Epithelial cell of proximal tubule (primary cell): ENCODE results near the gene HS3ST5. TPM values are rescaled to one million over a fixed set of nuclear protein-coding genes. Genes with fewer than 3 reads are reported as not detected.
"Not testable (repeated sequence)": the region's sequence is repeated elsewhere in the genome, so short reads cannot be mapped to it uniquely, and the experiment has no call there.

Experiments
- DNase-seq: peaks from one replicate; pipeline ENCODE4 v3.0.0-alpha.2; 2011; ENCODE audit warnings: low read depth
- H3K4me3 ChIP-seq: 2 replicates; pipeline ENCODE4 v1.5.1; 2011; ENCODE audit warnings: low read depth, mild to moderate bottlenecking, low read length
- total RNA-seq: library from RNA; depleted of rRNA; stranded (reverse); fragments of >200 nt; gene quantifications from 2 replicates; pipeline ENCODE4 v1.2.3, GENCODE V29; 2015
- TF ChIP-seq, protein P1 (sequence below): conservative IDR thresholded peaks from 2 replicates; pipeline ENCODE4 v1.5.1; 2012; ENCODE audit warnings: low read depth, mild to moderate bottlenecking, low read length

The HS3ST5 gene
- total RNA-seq, 1 donor from 2014 or later: 0.17 TPM

DNA sequence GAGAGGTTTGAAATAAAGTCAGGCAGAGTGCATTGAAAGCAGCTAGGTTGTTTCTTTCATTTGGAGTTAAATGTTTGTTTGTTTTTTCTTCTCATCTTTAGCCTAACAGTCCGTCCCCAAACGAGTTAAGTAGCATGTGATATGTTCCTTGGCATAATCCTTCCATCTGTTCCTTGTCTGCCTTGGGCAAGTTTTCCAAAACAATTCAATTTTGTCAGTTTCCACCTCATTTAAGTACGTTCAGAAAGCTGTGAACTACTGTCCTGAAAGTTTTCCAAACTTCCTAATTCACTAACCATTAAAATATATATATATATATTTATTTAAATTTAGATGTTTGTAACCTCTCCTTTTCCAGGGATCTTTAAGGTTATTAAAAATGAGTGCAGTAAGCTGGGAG is 310.1 kb downstream of the HS3ST5 start:
- TF ChIP-seq, protein P1, sequence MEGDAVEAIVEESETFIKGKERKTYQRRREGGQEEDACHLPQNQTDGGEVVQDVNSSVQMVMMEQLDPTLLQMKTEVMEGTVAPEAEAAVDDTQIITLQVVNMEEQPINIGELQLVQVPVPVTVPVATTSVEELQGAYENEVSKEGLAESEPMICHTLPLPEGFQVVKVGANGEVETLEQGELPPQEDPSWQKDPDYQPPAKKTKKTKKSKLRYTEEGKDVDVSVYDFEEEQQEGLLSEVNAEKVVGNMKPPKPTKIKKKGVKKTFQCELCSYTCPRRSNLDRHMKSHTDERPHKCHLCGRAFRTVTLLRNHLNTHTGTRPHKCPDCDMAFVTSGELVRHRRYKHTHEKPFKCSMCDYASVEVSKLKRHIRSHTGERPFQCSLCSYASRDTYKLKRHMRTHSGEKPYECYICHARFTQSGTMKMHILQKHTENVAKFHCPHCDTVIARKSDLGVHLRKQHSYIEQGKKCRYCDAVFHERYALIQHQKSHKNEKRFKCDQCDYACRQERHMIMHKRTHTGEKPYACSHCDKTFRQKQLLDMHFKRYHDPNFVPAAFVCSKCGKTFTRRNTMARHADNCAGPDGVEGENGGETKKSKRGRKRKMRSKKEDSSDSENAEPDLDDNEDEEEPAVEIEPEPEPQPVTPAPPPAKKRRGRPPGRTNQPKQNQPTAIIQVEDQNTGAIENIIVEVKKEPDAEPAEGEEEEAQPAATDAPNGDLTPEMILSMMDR: no peak
- no peak for DNase-seq
- no peak overlapping the region for H3K4me3 ChIP-seq

DNA sequence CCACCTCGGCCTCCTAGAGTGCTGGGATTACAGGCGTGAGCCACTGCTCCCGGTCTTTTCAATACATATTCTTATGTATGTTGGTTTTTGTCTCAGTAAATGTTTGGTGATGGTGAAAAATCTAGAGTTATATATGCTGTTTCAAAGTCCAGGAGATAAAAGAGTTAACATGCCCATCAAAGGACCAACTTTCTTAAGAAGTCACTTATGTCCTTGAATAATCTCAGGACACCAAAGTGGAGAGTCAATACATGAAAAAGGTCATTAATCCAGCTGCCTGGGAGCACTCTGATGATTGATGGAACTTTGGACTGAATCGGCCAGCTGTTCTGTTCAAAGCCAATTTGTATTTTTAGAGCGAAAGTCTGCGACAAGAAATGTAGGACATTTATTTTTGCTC is 312.1 kb downstream of the HS3ST5 start:
- TF ChIP-seq, protein P1: no peak
- no peak for DNase-seq
- no peak overlapping the region for H3K4me3 ChIP-seq

DNA sequence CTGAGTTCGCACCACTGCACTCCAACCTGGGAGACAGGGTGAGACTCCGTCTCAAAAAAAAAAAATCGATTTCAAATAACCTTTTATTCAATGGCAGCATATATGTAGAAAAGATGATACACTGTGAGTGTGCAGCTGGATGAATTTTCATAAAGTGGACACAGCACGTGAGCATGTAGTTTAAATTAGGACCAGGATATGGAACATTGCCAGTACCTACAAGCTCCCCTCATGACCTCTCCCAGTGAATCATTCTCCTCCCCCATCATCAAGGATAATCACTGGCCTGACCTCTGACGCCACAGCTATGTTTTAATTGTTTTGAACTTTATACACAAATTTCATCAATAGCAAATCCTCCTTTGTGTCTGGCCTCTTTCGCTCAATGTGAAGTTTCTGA is 318.1 kb downstream of the HS3ST5 start:
- TF ChIP-seq, protein P1: no peak
- no peak overlapping the region for H3K4me3 ChIP-seq
- no peak for DNase-seq

DNA sequence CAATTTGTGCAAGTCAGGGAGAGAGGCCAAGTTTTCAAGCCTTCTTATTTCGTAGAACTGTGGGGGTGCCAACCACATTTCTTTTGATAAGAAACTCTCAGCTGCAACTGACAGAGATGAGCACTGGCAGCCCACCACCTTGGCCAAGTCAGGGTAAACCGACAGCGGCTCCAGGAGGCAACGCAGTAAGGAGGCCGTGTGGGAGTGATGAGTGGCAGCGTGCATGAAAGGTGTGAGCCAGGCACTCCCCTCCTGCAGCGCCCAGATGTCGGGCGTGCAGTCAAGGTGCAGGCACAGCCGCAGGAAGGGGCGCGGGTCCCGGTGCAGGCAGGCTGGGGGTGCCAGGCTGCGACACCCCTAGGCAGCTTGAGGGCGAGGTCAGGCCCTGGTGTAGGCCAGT is 322.6 kb downstream of the HS3ST5 start:
- H3K4me3 ChIP-seq: no peak overlapping the region
- no peak for DNase-seq
- TF ChIP-seq, protein P1: no peak

DNA sequence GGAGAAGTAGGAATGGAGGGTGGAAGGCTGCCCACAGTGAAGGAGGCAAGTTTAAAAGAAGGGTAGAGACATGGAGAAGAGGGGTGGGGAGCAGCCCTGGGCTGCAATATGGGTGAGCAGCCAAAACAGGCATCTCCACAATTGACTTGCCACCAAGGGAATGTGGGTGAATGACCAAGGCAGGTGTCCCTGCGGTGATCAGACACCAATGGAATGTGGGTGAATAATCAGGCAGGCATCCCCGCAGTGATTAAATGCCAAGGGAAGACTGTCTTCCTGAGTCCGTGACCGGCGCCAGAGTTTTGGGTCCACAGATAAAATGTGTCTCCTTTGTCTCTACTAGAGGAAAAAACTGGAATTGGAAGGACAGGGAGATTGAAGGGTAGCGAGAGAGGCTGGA is 325.7 kb downstream of the HS3ST5 start:
- not testable (repeated sequence) for DNase-seq, H3K4me3 ChIP-seq

DNA sequence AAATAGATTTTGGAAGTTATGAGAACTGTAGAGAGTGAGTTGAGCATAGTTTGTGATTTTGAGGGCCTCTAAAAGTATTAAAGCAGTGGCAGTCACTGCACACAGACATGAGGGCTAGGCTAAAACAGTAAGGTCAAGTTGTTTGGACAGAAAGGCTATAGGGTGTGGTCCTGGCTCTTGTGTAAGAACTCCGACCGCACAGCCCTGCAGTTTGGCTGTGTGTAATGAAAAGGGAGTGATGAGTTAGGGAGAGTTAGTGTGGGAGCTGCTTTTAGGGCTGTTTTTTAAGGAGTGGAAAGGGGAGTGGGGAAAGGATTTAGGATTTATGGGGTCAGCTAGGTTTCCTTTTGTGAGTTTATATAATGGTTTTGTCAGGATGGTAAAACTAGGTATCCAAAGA is 328.7 kb downstream of the HS3ST5 start:
- not testable (repeated sequence) for DNase-seq, H3K4me3 ChIP-seq

DNA sequence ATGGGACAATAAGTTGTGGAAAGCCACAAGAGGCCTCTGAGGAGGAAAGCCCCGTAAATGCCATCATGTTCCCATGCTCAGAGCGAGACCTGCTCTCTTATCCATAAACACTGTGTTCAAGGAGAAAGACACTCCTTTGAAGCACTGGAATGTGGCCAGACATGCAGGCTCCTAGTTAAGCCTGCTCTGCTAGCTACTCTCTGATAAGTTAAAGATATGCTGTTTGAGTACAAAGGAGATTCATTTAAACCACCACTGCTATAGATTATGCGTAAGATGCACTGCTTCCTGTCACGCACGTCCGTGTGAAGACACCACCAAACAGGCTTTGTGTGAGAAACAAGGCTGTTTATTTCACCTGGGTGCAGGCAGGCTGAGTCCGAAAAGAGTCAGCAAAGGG is 331.3 kb downstream of the HS3ST5 start:
- DNase-seq: not testable (repeated sequence)

DNA sequence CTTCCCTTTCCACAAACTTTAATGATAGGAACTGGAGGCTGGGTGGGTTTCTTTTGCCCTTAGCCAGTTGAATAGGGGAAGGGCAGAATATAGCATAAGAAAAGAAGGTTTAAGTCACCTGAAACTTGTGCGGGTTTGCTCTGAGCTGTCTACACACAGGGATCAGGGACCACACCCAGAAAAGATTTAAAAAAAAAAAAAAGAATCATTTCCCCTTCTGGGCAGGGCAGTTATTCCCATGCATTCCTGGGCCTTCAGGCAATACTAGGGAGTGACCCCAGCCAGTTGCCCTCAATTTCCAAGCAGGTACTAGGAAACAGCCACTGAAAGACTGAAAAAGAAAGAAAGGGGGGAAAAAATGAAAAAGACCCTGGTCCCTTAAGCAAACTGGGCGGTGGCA is 332.3 kb downstream of the HS3ST5 start:
- TF ChIP-seq, protein P1: no peak
- H3K4me3 ChIP-seq: no peak overlapping the region
- no peak for DNase-seq

More for the DNA sequence above, 331.3 kb downstream of the HS3ST5 start:
- not testable (repeated sequence) for H3K4me3 ChIP-seq

DNA sequence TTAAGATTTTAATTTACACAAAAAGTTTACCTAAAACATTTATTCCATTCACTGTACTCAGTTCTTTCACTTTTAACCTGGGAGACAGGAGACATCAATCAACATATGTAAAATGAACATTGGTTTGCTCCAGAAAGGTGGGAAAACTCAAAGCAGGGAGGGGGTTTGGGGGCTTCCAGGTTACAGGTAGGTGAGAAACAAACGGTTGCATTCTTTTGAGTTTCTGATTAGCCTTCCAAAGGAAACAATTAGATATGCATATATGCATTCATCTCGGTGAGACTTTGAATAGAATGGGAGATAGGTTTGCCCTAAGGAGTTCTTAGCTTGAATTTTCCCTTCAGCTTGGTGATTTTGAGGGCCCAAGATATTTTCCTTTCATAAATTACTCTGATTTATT is 333.6 kb downstream of the HS3ST5 start:
- no peak overlapping the region for H3K4me3 ChIP-seq
- TF ChIP-seq, protein P1: no peak
- DNase-seq: no peak
